Neural progenitor cell (in vitro differentiated cells): ENCODE results near the gene PTOV1. TPM values are rescaled to one million over a fixed set of nuclear protein-coding genes. Genes with fewer than 3 reads are reported as not detected.

Source experiments
- DNase-seq: peaks from one replicate; pipeline ENCODE4 v3.0.0-alpha.2; 2016; ENCODE audit warnings: low spot score
- H2AFZ ChIP-seq: fragments of 200-600 bp; sonication (generic); replicated peaks from 2 replicates; pipeline ENCODE4 v1.6.1; 2016; ENCODE audit warnings: antibody characterized with exemption
- H3F3A ChIP-seq: fragments of 200-600 bp; sonication (generic); 2 replicates; pipeline ENCODE4 v1.6.1; 2016; ENCODE audit warnings: antibody characterized with exemption, low read depth
- H3K27ac ChIP-seq: fragments of 200-600 bp; sonication (generic); 2 replicates; pipeline ENCODE4 v1.5.1; 2016; ENCODE audit warnings: mild to moderate bottlenecking
- H3K27me3 ChIP-seq: fragments of 200-600 bp; sonication (generic); 2 replicates; pipeline ENCODE4 v1.6.1; 2016; ENCODE audit warnings: mild to moderate bottlenecking, moderate library complexity
- H3K36me3 ChIP-seq: fragments of 200-600 bp; sonication (generic); 2 replicates; pipeline ENCODE4 v1.5.1; 2016
- H3K4me1 ChIP-seq: fragments of 200-600 bp; sonication (generic); 2 replicates; pipeline ENCODE4 v1.6.1; 2016; ENCODE audit warnings: mixed run types
- H3K4me2 ChIP-seq: fragments of 200-600 bp; sonication (generic); 2 replicates; pipeline ENCODE4 v1.6.1; 2016
- H3K4me3 ChIP-seq: fragments of 200-600 bp; sonication (generic); 2 replicates; pipeline ENCODE4 v1.5.1; 2016
- H3K79me2 ChIP-seq: fragments of 200-600 bp; sonication (generic); 2 replicates; pipeline ENCODE4 v1.6.1; 2016; ENCODE audit warnings: low read depth
- H3K9ac ChIP-seq: fragments of 200-600 bp; sonication (generic); 2 replicates; pipeline ENCODE4 v1.6.1; 2016
- H3K9me3 ChIP-seq: fragments of 200-600 bp; sonication (generic); 2 replicates; pipeline ENCODE4 v1.5.1; 2016; ENCODE audit warnings: low read depth
- H4K20me1 ChIP-seq: fragments of 200-600 bp; sonication (generic); 2 replicates; pipeline ENCODE4 v1.6.1; 2016; ENCODE audit warnings: low read depth
- H3K27ac Mint-ChIP-seq: 3 replicates; pipeline ENCODE4 v1.8.0; 2021; ENCODE audit warnings: mixed read lengths
- H3K27me3 Mint-ChIP-seq: 2 replicates; pipeline ENCODE4 v1.8.0; 2022; ENCODE audit warnings: low read depth, mild to moderate bottlenecking, inconsistent platforms, moderate library complexity, mixed read lengths; ENCODE audit not compliant: insufficient read depth
- H3K36me3 Mint-ChIP-seq: 3 replicates; pipeline ENCODE4 v1.8.0; 2021; ENCODE audit warnings: mixed read lengths
- H3K4me1 Mint-ChIP-seq: 3 replicates; pipeline ENCODE4 v1.8.0; 2021; ENCODE audit warnings: mixed read lengths
- H3K4me3 Mint-ChIP-seq: 3 replicates; pipeline ENCODE4 v1.8.0; 2021; ENCODE audit warnings: mild to moderate bottlenecking, moderate library complexity, mixed read lengths
- H3K9me3 Mint-ChIP-seq: 3 replicates; pipeline ENCODE4 v1.8.0; 2020; ENCODE audit warnings: mixed read lengths
- CTCF ChIP-seq: fragments of 200-600 bp; sonication (generic); IDR thresholded peaks from 2 replicates; pipeline ENCODE4 v1.5.1; 2017; ENCODE audit warnings: antibody characterized with exemption, mild to moderate bottlenecking
- EZH2 ChIP-seq: fragments of 200-600 bp; sonication (generic); IDR thresholded peaks from 2 replicates; pipeline ENCODE4 v1.6.1; 2017; ENCODE audit warnings: antibody characterized with exemption, mild to moderate bottlenecking, moderate library complexity
- EZH2phosphoT487 ChIP-seq: fragments of 200-600 bp; sonication (generic); IDR thresholded peaks from 2 replicates; pipeline ENCODE4 v1.6.1; 2017; ENCODE audit warnings: antibody characterized with exemption
- total RNA-seq: library from RNA; depleted of rRNA; stranded (reverse); fragments of >200 nt; gene quantifications from 2 replicates; pipeline ENCODE4 v1.2.3, GENCODE V29; 2015; ENCODE audit warnings: low replicate concordance

The PTOV1 gene
- total RNA-seq, 1 donor from 2014 or later = 63.5 TPM

DNA sequence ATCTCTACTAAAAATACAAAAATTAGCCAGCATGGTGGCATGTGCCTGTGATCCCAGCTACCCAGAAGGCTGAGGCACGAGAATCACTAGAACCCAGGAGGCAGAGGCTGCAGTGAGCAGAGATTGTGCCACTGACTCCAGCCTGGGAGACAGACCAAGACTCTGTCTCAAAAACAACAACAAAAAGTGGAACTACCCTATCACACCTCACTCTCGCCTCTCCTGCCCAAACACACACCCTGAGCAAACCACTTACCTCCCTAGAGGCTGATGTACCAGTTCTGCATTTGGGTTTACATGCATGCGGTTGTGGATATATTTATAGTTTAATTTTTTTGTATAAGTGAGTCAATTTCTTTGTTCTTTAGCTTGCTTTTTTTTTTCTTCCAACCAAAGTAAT is 7.7 kb upstream of the PTOV1 start:
- H3K4me3 Mint-ChIP-seq = no peak overlapping the region
- Histone ChIP-seq H3K36me3 (no peaks in the 10 kb centered on the region), H3K27ac (no peak overlapping the region), H3F3A (peaks cover 21% of the 10 kb centered on the region), H3K9me3 (no peaks in the 10 kb centered on the region), H3K4me3 (no peak overlapping the region), H3K9ac (no peak overlapping the region), H3K27me3 (no peaks in the 10 kb centered on the region), H3K4me2 (no peak overlapping the region), H2AFZ (no peak overlapping the region), H4K20me1 (no peaks in the 10 kb centered on the region), H3K4me1 (no peaks in the 10 kb centered on the region), H3K79me2 (peaks cover under 1% of the 10 kb centered on the region)
- DNase-seq = no peak
- no peaks in the 10 kb centered on the region for H3K27me3 Mint-ChIP-seq
- H3K9me3 Mint-ChIP-seq = peaks cover 1% of the 10 kb centered on the region
- peaks cover 2% of the 10 kb centered on the region for H3K4me1 Mint-ChIP-seq
- peaks cover 32% of the 10 kb centered on the region for H3K36me3 Mint-ChIP-seq
- H3K27ac Mint-ChIP-seq = no peak overlapping the region
- TF ChIP-seq EZH2phosphoT487 (no peak), CTCF (no peak), EZH2 (no peak)

- Mint-ChIP-seq H3K27ac (no peak overlapping the region), H3K4me3 (no peak overlapping the region), H3K36me3 (peaks cover 31% of the 10 kb centered on the region), H3K9me3 (peaks cover 9% of the 10 kb centered on the region), H3K27me3 (peaks cover 6% of the 10 kb centered on the region), H3K4me1 (peaks cover 2% of the 10 kb centered on the region)
- no peak overlapping the region for H3K4me2 ChIP-seq
- DNase-seq = no peak
- H4K20me1 ChIP-seq = no peaks in the 10 kb centered on the region
- H3F3A ChIP-seq = peaks cover 21% of the 10 kb centered on the region
- no peak overlapping the region for H3K27ac ChIP-seq
- no peaks in the 10 kb centered on the region for H3K4me1 ChIP-seq
- H3K4me3 ChIP-seq = no peak overlapping the region
- no peak overlapping the region for H3K9ac ChIP-seq
- no peak overlapping the region for H2AFZ ChIP-seq
- H3K36me3 ChIP-seq = no peaks in the 10 kb centered on the region
- no peaks in the 10 kb centered on the region for H3K27me3 ChIP-seq
- H3K79me2 ChIP-seq = peaks cover 12% of the 10 kb centered on the region
- no peak for TF ChIP-seq EZH2
- no peak for TF ChIP-seq CTCF
- no peak for TF ChIP-seq EZH2phosphoT487
- no peaks in the 10 kb centered on the region for H3K9me3 ChIP-seq
Measured at GRCh38 chr19:49844138-49845095, 6.5 kb upstream of the PTOV1 start.

GRCh38 chr19:49845414-49845813 is 5.5 kb upstream of the PTOV1 start:
- H3F3A ChIP-seq = peaks cover 29% of the 10 kb centered on the region
- H3K9me3 Mint-ChIP-seq = peaks cover 15% of the 10 kb centered on the region
- no peak overlapping the region for H3K4me2 ChIP-seq
- no peak overlapping the region for H3K27ac Mint-ChIP-seq
- peak overlapping the region; percentile 14 for H3K27ac ChIP-seq
- no peak overlapping the region for H3K9ac ChIP-seq
- H3K4me3 Mint-ChIP-seq = no peak overlapping the region
- no peaks in the 10 kb centered on the region for H4K20me1 ChIP-seq
- peaks cover 31% of the 10 kb centered on the region for H3K36me3 Mint-ChIP-seq
- TF ChIP-seq EZH2phosphoT487 (no peak), CTCF (no peak), EZH2 (no peak)
- H3K27me3 ChIP-seq = no peaks in the 10 kb centered on the region
- peaks cover 5% of the 10 kb centered on the region for H3K4me1 Mint-ChIP-seq
- peaks cover 6% of the 10 kb centered on the region for H3K27me3 Mint-ChIP-seq
- no peak overlapping the region for H2AFZ ChIP-seq
- H3K4me3 ChIP-seq = no peak overlapping the region
- peaks cover 21% of the 10 kb centered on the region for H3K79me2 ChIP-seq
- H3K4me1 ChIP-seq = no peaks in the 10 kb centered on the region
- no peaks in the 10 kb centered on the region for H3K9me3 ChIP-seq
- H3K36me3 ChIP-seq = no peaks in the 10 kb centered on the region
- DNase-seq = no peak
